Putamen (tissue), 1 donor: ENCODE data around the gene PRKCH.

Source experiments
- DNase-seq: peaks from one replicate; pipeline ENCODE4 v3.0.0-alpha.2; 2016; ENCODE audit warnings: low spot score

PRKCH gene

GRCh38 chr14:61591862-61592261 lies 270.5 kb downstream of the PRKCH start:
- DNase-seq, result no peak

- no peak for DNase-seq
These were observed 272.0 kb downstream of the PRKCH start for GRCh38 chr14:61593330-61593729.

DNA sequence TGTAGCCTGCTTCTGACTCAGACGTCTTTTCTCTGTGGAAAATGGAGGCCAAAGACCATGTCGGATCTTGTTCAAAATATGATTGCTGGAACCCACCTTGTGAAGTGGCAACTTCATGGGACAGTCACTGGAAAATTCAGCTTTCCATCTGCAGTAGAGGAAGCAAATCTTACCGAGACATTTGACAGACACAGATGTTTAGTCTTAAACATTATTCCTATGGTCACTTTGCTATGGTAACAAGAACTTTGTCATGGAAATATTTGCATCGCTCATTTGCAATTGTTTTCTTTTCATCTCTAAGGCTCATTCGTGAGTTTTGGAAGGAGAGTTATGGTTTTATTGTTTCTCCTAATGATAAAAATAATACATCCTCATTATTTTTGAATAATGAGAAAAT lies 275.6 kb downstream of the PRKCH start:
- DNase-seq, result no peak

DNA sequence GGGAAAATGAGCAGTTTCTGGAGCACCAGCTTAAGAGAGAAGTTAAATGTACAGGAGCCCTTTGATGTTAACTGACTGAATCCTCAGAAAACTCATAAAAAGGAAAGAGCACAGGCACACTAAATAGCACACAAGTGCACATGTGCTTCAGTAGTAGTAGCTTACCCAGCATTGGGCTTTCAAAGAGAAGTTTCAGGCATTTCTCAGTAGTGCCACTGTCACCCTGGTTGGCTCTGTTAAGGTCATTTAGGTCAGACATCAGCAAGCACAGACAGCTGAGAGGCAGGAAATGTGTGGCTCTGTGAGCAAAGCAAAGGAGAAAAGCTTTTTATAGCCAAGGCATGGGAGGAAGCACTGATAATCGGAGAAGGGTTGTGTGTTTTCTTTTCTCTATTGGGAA lies 277.6 kb downstream of the PRKCH start:
- DNase-seq, result no peak

DNA sequence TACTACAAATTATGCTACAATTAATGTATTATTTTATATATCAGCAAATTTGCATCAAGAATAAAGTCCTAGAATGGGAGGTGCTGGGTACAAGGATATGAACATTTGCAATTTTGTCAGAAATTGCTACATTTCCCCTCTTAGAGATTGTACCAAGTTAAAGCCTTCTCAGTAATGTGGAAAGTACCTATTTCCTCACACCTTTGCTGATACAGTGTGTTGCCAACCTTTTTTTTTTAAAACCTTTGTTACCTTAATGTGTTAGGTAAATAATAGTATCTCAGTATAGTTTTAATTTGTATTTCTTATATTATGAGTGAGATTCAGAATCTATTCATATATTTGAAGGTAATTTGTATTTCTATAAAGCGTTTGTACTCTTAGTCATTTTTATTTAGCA lies 278.6 kb downstream of the PRKCH start:
- DNase-seq, result no peak
